HepG2 (cell line): ENCODE data around the gene TMF1. TPM values are rescaled to one million over a fixed set of nuclear protein-coding genes. Genes with fewer than 3 reads are reported as not detected.

ENCODE experiments used
- ATAC-seq: fragments of 200-7000 bp; cut with Tn5 transposase; 3 replicates; pipeline ENCODE4 v1.9.1; 2020; ENCODE audit warnings: mild to moderate bottlenecking, moderate library complexity
- BruUV-seq: library from RNA; stranded (reverse); fragments of 400-500 nt; replicated peaks from 2 replicates; lab custom pipeline; 2021; lab: Mats Ljungman, UMichigan
- CTCF ChIA-PET: fragments of 300-600 bp; formaldehyde crosslinking; extraction: SDS; loops from one replicate; lab custom pipeline; 2021; ENCODE audit warnings: low total read pairs, inconsistent platforms, low intra/inter-chr PET ratio; lab: Yijun Ruan, JAX
- POLR2A ChIA-PET: fragments of 350-600 bp; sonication (Branson Sonifier 250); formaldehyde crosslinking; loops from one replicate; lab custom pipeline; 2020; ENCODE audit warnings: antibody characterized with exemption, inconsistent platforms; lab: Yijun Ruan, JAX
- DNase-seq: peaks from one replicate; pipeline ENCODE4 v3.0.0-alpha.2; 2015; ENCODE audit warnings: low spot score
- FAIRE-seq: peaks from 3 replicates; lab custom pipeline; 2011; peaks lifted over from hg19 to GRCh38; lab: Jason Lieb, UNC
- H2AFZ ChIP-seq: one replicate; pipeline ENCODE4 v1.6.1; 2011; ENCODE audit warnings: low read length, inconsistent platforms
- H3K27ac ChIP-seq: fragments of 300-600 bp; 3 replicates; pipeline ENCODE4 v1.8.0; 2011; ENCODE audit warnings: mixed run types, mild to moderate bottlenecking, mixed read lengths, low read length, inconsistent platforms; ENCODE audit not compliant: insufficient read depth; ENCODE audit errors: extremely low read length
- H3K27me3 ChIP-seq, 2 experiments: fragments of 200-600 bp in 1 of 2; 2 replicates in 1 of 2; 3 replicates in 1 of 2; pipeline versions ENCODE4 v1.6.0 to v1.8.0; 2011; ENCODE audit warnings: low read length in 2 of 2, mild to moderate bottlenecking in 2 of 2, moderate library complexity in 2 of 2, inconsistent platforms in 1 of 2; ENCODE audit not compliant: insufficient read depth in 2 of 2, control insufficient read depth in 1 of 2
- H3K36me3 ChIP-seq, 2 experiments: fragments of 200-600 bp in 1 of 2; replicated peaks in 1 of 2; 2 replicates in 1 of 2; 3 replicates in 1 of 2; pipeline versions ENCODE4 v1.5.1 to v1.8.0; 2011; ENCODE audit warnings: low read length in 2 of 2, inconsistent platforms in 1 of 2; ENCODE audit not compliant: insufficient read depth in 2 of 2, control insufficient read depth in 1 of 2
- H3K4me1 ChIP-seq: 2 replicates; pipeline ENCODE4 v1.5.1; 2012; ENCODE audit warnings: low read length, inconsistent platforms; ENCODE audit not compliant: insufficient read depth
- H3K4me2 ChIP-seq: 2 replicates; pipeline ENCODE4 v1.6.0; 2011; ENCODE audit warnings: low read depth, low read length, inconsistent platforms
- H3K4me3 ChIP-seq, 3 experiments: fragments of 200-600 bp in 1 of 3; sonication (generic), shearing (Covaris generic) in 1 of 3; replicated peaks in 1 of 3; 2 replicates each; pipeline ENCODE4 v1.5.1; 2011 to 2016; ENCODE audit warnings: low read length in 3 of 3, inconsistent platforms in 2 of 3, low read depth in 2 of 3, mild to moderate bottlenecking in 2 of 3, control low read depth in 1 of 3, mixed read lengths in 1 of 3; ENCODE audit not compliant: insufficient read depth in 1 of 3
- H3K79me2 ChIP-seq: one replicate; pipeline ENCODE4 v1.6.1; 2011; ENCODE audit warnings: low read length, inconsistent platforms; ENCODE audit not compliant: insufficient read depth
- H3K9ac ChIP-seq: 2 replicates; pipeline ENCODE4 v1.6.0; 2011; ENCODE audit warnings: mild to moderate bottlenecking, low read depth, low read length, inconsistent platforms; ENCODE audit not compliant: insufficient read depth
- H3K9me3 ChIP-seq: 2 replicates; pipeline ENCODE4 v1.5.1; 2012; ENCODE audit warnings: mild to moderate bottlenecking, low read length
- H4K20me1 ChIP-seq: 2 replicates; pipeline ENCODE4 v1.6.0; 2011; ENCODE audit warnings: inconsistent platforms, mild to moderate bottlenecking, low read length, moderate library complexity; ENCODE audit not compliant: insufficient read depth
- MYC ChIP-seq: sonication (generic); formaldehyde crosslinking; IDR thresholded peaks from 2 replicates; pipeline ENCODE4 v1.9.0; 2021; ENCODE audit warnings: missing genetic modification reagents, borderline replicate concordance
- NFE2L1 ChIP-seq: sonication (generic); formaldehyde crosslinking; IDR thresholded peaks from 2 replicates; pipeline ENCODE4 v1.4.0; 2020; ENCODE audit warnings: missing genetic modification reagents, mild to moderate bottlenecking, borderline replicate concordance
- NR2F6 ChIP-seq, 2 experiments: IDR thresholded peaks; 2 replicates each; pipeline ENCODE4 v1.6.1; 2016; ENCODE audit warnings: antibody characterized with exemption in 1 of 2, mild to moderate bottlenecking in 1 of 2
- PITX1 ChIP-seq: sonication (generic); formaldehyde crosslinking; IDR thresholded peaks from 2 replicates; pipeline ENCODE4 v1.5.1; 2020; ENCODE audit warnings: mild to moderate bottlenecking, missing genetic modification reagents
- SRSF1 ChIP-seq: fragments of 200-400 bp; formaldehyde crosslinking; optimal IDR thresholded peaks from 2 replicates; pipeline ENCODE3; 2017; ENCODE audit warnings: mild to moderate bottlenecking, low read depth, low read length, moderate library complexity
- ZNF326 ChIP-seq: sonication (generic); formaldehyde crosslinking; IDR thresholded peaks from 2 replicates; pipeline ENCODE4 v1.4.0; 2020; ENCODE audit warnings: missing genetic modification reagents, borderline replicate concordance
- ZNF619 ChIP-seq: sonication (generic); formaldehyde crosslinking; IDR thresholded peaks from 2 replicates; pipeline ENCODE4 v1.4.0; 2020; ENCODE audit warnings: mild to moderate bottlenecking, missing genetic modification reagents
- ZNF768 ChIP-seq: sonication (generic); formaldehyde crosslinking; IDR thresholded peaks from 2 replicates; pipeline ENCODE4 v1.4.0; 2020; ENCODE audit warnings: missing genetic modification reagents
- ZNF800 ChIP-seq: sonication (generic); formaldehyde crosslinking; IDR thresholded peaks from 2 replicates; pipeline ENCODE4 v1.4.0; 2020; ENCODE audit warnings: missing genetic modification reagents
- WGBS: methylation state at CpG from one replicate; pipeline ENCODE4 v1.1.6; 2017; ENCODE audit warnings: low lambda C conversion rate; 5-methylcytosine and 5-hydroxymethylcytosine counted together
- in situ Hi-C: cut with HindIII; loops from 2 replicates; pipeline ENCODE4 v1.10.0; 2017; ENCODE audit warnings: low pct_unique_long_range_greater_than_20kb; ENCODE audit not compliant: extremely low pct_ligation_motif_present
- intact Hi-C: fragments of 100-400 bp; cut with micrococcal nuclease; formaldehyde crosslinking; loops from one replicate; pipeline ENCODE4 v1.10.0; 2022; ENCODE audit not compliant: unreplicated experiment
- polyA plus RNA-seq, 8 experiments: library from polyadenylated mRNA; depleted of rRNA in 3 of 8; stranded (reverse) in 7 of 8; unstranded in 1 of 8; fragments of >200 nt; fragmentation: Illumina TruSeq in 4 of 8; extraction: Trizol in 4 of 8; gene quantifications; 2 replicates each; pipeline versions ENCODE4 v1.2.1 to v1.2.3, GENCODE V29; 2011 to 2016; ENCODE audit warnings: low read depth in 4 of 8, missing spikeins in 1 of 8, mixed read lengths in 1 of 8; ENCODE audit not compliant: insufficient read depth in 1 of 8
- total RNA-seq, 5 experiments: library from RNA; depleted of rRNA; stranded (reverse); fragments of >200 nt; fragmentation: Illumina TruSeq; extraction: Trizol; gene quantifications; 2 replicates each; pipeline ENCODE4 v1.2.3, GENCODE V29; 2016; ENCODE audit warnings: low read depth in 1 of 5
- TF ChIP-seq, protein P1 (sequence below): sonication (generic); formaldehyde crosslinking; IDR thresholded peaks from 2 replicates; pipeline ENCODE4 v1.4.0; 2020; ENCODE audit warnings: missing genetic modification reagents, mild to moderate bottlenecking, borderline replicate concordance
- TF ChIP-seq, protein P2 (sequence below): sonication (generic); formaldehyde crosslinking; IDR thresholded peaks from 2 replicates; pipeline ENCODE4 v1.4.0; 2020; ENCODE audit warnings: missing genetic modification reagents, low read depth, mild to moderate bottlenecking, borderline replicate concordance

The TMF1 gene
- total and polyA plus RNA-seq, 2 of the 13 experiments (the other 11 are each of a cell fraction or from before 2014, with no cell fraction given) = 12.1 to 38.4 TPM

DNA sequence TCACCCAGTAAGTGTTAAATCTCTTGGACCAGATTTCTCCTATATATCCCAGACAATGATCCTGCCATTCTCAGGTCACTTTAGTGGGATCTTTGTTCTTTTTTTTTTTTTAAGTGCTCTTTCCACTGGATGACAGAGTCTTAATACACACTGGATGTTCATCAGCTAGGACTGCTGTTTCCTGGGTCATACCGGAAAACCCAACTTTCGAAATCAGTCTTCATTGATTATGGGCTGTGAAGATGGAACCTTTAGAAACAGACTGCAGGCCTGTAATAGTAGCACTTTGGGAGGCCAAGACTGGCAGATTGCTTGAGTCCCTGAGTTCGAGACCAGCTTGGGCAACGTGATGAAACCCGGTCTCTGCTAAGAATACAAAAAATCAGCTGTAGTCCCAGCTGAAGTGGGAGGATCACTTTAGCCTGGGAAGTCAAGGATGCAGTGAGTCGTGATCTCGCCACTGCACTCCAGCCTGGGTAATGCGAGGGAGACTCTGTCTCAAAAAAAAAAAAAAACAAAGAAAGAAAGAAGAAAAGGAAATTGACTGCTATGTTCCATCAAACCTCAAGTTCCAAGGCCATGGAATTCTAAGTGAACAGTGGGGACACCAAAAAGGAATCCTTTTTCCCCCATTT is 40.9 kb downstream of the TMF1 start:
- BruUV-seq = no TSS peak
- intact Hi-C loops = loop anchor here (5.0 kb wide), 1 partner anchor 41 kb away; the partner anchor contains the start of gene TMF1
- peaks cover 0 to 12% of the 10 kb centered on the region in 2 experiments; a peak in 4 of 5 replicates for H3K36me3 ChIP-seq
- DNase-seq = no peak
- WGBS = 96% methylated on average over 8 of the region's 8 CpGs
- no peaks in the 10 kb centered on the region for H4K20me1 ChIP-seq
- H3K79me2 ChIP-seq = no peaks in the 10 kb centered on the region
- POLR2A ChIA-PET = no interaction called here
- no peak overlapping the region for H2AFZ ChIP-seq
- TF ChIP-seq, protein P1, sequence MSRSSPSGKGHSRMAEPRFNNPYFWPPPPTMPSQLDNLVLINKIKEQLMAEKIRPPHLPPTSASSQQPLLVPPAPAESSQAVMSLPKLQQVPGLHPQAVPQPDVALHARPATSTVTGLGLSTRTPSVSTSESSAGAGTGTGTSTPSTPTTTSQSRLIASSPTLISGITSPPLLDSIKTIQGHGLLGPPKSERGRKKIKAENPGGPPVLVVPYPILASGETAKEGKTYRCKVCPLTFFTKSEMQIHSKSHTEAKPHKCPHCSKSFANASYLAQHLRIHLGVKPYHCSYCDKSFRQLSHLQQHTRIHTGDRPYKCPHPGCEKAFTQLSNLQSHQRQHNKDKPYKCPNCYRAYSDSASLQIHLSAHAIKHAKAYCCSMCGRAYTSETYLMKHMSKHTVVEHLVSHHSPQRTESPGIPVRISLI (CRISPR knock-in tag) = no peak
- TF ChIP-seq ZNF326 (CRISPR knock-in tag) = no peak
- TF ChIP-seq, all 625 proteins: peak for 0
- no peaks in the 10 kb centered on the region for H3K27me3 ChIP-seq
- peaks cover 20% of the 10 kb centered on the region for H3K4me1 ChIP-seq
- in situ Hi-C loops = no loop called here
- no peak overlapping the region for H3K27ac ChIP-seq
- H3K9me3 ChIP-seq = no peaks in the 10 kb centered on the region
- CTCF ChIA-PET = no interaction called here
- no peak overlapping the region for H3K4me3 ChIP-seq
- ATAC-seq (no peak), FAIRE-seq (no peak)
- no peak overlapping the region for H3K4me2 ChIP-seq
- no peak overlapping the region for H3K9ac ChIP-seq

DNA sequence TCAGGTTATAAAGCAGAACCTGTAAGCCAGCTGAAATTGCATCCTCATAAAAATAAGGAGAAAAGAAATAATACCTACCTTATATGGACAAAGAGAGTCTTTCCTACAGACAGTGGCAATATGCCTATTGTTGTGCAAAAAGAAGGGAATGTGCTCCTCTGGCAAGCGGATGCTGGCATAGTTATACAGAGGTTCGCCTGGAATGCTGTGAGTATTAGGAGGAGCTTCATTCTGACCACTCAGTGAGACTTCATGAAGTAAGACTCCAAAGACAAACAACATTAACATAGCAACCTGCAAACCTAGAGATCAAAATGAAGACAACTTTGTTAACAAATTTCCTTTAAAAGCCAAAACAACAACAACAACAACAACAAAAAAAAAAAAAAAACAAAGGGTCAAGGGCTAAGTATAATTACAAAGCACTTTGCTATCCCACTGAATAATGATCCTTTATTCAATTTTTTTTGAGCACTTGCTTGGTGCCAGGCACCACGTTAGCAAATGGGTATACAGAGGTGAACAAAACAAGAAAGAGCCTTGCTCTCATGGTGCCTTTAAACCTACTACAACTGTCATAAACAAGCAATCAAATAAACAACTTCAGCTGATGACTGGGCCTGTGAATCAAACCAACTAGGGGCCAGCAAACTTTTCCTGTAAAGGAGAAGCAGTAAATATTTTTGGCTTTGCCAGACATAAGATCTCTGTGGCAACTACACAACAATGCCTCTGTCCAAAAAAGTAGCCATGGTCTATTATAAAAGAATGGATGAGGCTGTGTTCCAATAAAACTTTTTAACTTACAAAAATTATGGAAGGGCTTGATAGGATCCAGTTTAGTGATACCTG is 42.3 kb downstream of the TMF1 start:
- Histone ChIP-seq H3K9ac (no peak overlapping the region), H3K4me3 (no peak overlapping the region), H2AFZ (no peak overlapping the region), H3K27me3 (no peaks in the 10 kb centered on the region), H3K9me3 (no peaks in the 10 kb centered on the region), H3K27ac (no peak overlapping the region), H3K79me2 (no peaks in the 10 kb centered on the region), H3K4me2 (no peak overlapping the region), H4K20me1 (no peaks in the 10 kb centered on the region), H3K36me3 (peaks cover under 1 to 12% of the 10 kb centered on the region in 2 experiments), H3K4me1 (peaks cover 20% of the 10 kb centered on the region)
- in situ Hi-C loops = no loop called here
- CTCF ChIA-PET = no interaction called here
- ATAC-seq (no peak), FAIRE-seq (no peak), DNase-seq (no peak)
- intact Hi-C loops = loop anchor here (5.0 kb wide), 1 partner anchor 43 kb away; the partner anchor contains the start of gene TMF1
- no TSS peak for BruUV-seq
- POLR2A ChIA-PET = no interaction called here
- WGBS = 87% methylated on average over 3 of the region's 3 CpGs
- TF ChIP-seq MYC (CRISPR knock-in tag) = no peak
- no peak for TF ChIP-seq NFE2L1
- TF ChIP-seq ZNF768 (CRISPR knock-in tag) = no peak
- TF ChIP-seq NR2F6 (IDR thresholded peaks at IDR 0.05) = no peak
- no peak for TF ChIP-seq NR2F6 (CRISPR knock-in tag; IDR thresholded peaks at IDR 0.05)
- no peak for TF ChIP-seq SRSF1
- no peak for TF ChIP-seq PITX1 (CRISPR knock-in tag)
- TF ChIP-seq ZNF800 (CRISPR knock-in tag) = no peak
- no peak for TF ChIP-seq ZNF619
- TF ChIP-seq, protein P2, sequence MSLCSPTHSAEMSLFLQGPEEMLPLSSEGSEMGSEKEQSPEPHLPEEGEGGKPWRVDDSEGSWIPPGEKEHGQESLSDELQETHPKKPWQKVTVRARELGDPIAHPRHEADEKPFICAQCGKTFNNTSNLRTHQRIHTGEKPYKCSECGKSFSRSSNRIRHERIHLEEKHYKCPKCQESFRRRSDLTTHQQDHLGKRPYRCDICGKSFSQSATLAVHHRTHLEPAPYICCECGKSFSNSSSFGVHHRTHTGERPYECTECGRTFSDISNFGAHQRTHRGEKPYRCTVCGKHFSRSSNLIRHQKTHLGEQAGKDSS (CRISPR knock-in tag) = no peak
